ENCODE results near the gene RPS21.

RPS21 gene

DNA sequence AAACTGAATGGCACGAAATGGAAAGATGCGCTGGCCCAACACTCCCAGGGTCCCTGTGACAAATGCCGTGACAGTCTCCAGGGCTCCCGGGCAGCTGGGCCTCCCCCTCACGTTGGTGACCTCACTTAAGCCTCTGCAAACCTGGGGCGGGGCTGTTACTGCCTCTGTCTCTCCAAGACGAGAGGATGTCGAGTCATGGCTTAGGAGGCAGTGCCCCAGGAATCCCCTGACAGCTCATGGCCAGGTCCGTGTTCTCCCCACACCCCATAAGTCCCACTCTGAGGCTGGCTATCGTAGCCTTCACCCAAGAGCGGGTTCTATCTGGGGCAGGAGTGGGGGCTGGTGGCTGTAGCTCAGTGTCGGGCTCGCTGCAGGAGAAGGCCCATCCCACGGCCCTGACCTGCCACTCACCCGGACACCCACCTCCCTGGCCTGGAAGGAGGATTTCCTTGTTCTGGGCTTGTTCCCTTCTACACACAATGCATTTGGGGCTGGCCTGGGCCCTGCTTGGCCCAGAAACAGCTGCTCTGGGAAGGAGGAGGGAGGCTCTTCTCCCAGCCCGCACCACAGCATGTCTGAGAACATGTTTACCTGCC, 5.6 kb upstream of the RPS21 start:
- DNase-seq = no peak

- no peak for DNase-seq
Observed at GRCh38 chr20:62381842-62382241, 5.1 kb upstream of the RPS21 start.

DNA sequence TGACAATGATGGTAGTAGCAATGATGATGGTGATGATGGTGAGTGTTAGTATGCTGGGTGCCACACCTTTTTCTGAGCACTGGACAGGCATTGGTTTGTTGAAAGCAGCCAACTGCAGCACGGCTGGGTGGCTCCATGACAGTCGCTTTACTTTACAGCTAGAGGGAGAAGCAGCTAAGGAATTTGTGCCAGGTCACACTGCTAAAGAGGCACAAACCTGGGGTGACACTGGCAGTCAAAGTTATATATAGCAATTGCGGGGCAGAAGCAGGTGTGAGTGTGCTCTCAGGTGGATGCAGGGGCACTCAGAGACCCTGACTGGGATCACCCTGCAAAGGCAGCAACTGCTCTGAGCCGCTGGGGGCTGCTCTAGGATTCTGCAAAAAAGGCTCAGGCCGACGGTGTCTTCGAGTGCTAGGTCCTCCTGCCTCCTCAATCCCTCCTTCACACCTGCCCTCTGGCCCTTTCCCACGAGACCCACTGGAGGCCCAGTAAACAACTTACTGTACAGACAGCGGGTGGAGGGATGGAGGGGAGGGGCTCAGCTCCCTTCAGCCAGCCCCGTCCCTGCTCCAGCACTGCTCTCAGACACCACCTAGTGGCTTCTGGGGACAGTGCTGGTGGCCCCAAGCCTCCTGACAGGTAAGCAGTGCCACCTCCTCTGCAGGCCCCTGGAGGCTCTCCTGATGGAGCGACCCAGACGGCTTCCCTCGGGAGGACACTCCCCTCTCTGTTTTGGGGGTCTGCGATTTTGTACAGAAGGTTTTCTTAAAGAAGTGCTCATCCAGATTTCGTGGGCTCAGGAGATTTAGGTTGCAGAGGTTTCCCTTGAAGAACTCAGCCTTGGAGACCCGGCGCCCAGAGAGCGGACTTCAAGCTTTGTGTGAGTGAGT, 4.4 kb upstream of the RPS21 start:
- DNase-seq = no peak

GRCh38 chr20:62387219-62387913, 463 bp downstream of the RPS21 start:
- DNase-seq = no peak

- DNase-seq = no peak
Observed at GRCh38 chr20:62387933-62388635, 1.2 kb downstream of the RPS21 start.

- DNase-seq = no peak
Observed at GRCh38 chr20:62388839-62389600, 2.1 kb downstream of the RPS21 start.

GRCh38 chr20:62389601-62390087, 2.7 kb downstream of the RPS21 start:
- DNase-seq = no peak

DNA sequence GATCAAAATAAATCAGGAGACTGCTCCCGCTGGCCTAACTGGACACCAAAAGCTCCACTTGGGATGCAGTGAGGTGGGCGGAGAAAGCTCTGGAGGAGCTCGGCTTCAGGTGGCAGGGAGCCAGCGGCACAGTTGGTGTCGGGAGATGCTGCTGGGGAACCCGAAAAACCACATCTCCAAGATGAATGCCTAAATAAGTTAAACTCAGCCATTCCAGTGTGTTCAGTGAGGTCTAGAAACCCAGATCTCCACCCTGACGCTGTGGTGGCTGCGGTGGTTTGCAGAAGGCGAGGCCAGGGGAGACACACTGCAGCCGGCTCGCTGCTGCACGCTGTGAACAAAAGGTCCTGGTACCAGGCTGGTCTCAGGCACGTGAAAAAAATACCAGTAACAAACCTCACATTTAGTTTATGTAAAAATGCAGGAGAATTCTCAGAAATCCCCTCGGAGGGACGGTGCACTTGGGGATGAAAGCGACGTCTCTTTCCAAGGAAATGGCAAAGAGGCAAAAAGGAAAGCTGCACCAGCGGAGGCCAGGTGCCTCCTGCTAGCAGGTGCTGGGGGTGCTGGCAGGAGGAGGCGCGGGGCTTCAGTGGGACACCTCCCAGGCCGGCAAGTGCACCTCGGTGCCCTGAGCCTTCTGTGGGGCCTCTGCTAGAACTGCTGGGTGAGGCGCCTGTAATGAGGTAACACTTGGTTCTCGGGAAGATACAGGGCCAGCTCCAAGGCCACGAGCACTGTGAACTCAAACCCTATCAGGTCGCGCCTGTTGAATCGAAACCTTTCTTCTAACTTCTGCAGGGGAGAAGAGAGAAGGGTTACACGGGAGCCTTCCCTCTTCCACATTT, 3.6 kb downstream of the RPS21 start:
- DNase-seq = no peak

DNA sequence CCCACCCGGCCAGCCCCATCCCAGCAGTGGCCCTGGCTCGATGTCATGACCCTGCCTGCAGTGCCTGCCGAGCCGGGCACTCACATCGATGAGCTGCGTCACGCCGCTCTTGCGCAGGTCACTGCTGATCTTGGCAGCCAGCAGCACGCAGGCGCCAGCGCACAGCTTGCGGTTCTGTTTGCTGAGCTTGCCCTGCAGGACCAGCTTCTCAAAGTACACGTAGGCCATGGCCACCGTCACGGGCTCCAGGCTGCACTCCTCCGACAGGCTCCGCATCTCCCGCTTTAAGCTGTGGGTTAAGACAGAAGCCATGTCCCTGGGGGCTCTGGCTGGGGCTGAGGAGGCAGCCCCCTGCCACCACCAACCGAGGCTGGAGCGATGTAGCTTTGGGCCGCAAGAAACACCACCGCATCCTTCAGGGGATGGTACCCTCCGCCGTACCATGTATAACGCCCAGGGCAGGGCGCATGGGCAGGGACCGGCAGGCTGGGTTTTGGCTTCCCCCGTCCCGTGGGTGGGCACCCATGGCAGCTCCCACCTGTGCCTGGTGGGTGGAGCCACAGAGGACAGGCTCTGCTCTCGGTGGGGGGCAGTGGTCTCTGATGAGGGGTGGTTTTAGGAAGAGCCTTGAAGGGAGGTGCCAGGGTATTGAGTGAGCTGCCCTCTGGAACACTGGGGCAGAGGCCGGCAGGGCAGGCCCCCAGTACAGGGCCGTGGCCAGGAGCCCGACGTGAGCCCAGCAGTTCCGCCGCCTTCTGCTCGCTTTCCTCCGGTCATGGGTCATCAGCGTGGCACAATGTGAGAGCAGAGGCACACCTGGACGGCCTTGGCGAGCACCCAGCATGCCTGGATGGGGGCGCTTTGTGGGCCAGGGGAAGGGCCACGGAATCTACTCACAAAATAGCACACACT, 4.5 kb downstream of the RPS21 start:
- DNase-seq = no peak

- DNase-seq = no peak
Observed at GRCh38 chr20:62392077-62392418, 5.1 kb downstream of the RPS21 start.

DNA sequence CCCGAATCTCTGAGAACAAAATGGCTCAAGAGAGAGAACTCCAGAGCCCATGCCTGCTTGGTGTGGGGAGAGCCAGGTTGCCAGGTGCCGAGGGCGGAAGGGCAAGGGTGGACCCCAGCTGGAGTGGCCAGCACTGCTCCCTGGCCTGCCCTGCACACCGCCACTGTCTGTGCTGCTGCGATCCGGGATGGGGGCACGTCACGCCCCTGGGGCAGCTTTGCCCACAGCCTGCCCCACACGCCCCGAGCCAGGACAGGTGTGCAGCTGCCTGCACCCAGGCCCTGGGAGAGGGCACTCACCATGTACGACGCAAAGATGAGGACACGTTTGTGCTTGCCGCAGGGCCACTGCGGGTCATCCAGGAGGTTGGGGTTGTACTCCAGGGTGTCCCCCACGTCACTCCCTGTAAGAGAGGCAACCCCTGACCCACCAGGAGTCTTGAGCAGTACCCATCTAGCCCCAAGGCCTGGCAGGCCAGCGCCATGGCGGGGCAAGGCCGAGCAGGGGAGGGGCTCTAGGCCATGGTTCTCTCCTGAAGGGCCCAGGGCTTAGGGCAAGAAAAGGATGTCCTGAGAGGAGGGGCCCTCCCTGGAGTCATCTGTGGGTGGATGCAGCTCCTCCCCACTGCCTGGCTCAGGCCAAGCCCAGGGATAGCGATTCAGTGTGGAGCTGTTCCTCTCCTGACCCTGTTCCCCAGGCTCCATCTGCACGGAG, 5.9 kb downstream of the RPS21 start:
- DNase-seq = no peak

DNA sequence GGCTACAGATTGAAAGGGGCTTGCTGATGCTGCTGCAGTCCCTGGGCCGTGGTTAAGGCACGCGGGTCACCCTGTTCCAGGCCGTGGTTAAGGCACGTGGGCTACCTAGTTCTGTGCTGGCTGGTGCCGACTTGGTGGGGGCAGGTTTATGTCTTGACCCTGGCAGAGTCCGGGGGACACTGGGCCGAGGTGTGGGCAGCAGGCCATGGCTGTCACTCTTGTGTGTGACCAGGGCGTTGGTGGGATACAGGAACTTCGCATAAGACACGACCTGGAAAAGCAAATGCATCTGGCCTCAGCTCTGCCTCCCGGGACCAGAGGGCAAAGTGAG, 6.4 kb downstream of the RPS21 start:
- no peak for DNase-seq

DNA sequence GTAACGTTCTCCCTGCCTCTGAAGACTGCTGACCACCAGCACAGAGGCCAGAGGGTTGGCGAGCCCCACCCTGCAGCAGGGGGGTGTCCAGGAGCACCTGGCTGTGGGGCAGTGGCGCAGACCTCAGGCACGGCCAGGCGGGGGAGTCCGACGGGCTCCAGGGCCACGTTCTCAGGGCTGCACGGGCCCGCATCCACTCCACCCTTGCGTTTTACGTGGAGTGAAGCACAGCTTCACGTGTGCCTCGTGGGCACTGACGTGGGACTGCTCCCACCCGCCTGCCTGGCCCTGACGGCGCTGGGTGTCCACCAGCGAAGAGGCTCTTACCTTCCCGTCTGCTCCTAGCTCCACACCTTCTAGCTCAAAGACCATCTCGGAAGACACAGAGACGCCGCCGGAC, 6.9 kb downstream of the RPS21 start:
- DNase-seq = no peak

DNA sequence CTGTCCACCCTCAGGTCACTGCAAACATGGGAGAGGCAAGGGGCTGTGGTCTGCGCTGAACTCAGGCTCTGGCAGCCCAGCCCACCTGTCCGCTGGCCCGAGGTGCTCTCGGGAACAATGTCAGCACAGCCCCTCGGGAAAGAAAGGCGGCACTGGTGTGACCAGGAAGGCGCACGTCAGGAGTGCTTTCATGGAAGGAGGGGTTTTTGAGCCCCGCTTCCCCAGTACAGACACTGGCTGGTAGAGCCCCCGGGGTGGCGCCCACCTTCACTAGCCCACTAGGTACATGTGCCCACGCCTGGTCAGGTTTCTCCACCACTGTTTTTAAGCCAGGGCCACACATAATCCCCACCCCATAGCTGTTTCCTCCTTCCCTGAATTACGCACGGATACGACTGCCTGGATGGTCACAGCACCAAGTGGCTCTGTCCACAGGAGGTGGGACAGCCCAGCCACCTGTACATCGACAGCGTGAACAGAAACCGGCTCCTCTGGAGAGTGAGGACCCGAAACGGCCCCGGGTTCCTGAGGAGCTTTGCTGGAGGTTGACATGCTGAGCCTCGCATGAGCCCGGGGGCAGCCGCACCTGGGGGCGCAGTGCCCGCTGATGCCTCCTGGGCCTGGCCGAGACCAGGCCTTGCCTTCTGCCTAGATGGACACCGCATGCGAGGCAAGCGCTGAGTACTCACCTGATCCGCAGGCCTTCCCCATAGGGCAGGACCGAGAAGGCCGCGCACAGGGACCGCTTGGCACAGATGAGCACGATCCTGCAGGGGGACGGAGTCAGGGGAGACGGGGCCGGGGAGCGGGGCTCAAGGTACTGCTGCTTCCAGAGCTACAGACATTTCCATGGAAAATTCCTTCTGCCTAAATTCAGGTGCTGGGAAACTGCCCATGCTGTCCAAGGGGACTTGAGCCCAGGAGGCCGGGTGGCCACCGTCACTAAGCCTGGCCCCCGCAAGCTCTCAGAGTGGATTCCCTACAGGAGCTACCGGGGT, 7.6 kb downstream of the RPS21 start:
- no peak for DNase-seq

DNA sequence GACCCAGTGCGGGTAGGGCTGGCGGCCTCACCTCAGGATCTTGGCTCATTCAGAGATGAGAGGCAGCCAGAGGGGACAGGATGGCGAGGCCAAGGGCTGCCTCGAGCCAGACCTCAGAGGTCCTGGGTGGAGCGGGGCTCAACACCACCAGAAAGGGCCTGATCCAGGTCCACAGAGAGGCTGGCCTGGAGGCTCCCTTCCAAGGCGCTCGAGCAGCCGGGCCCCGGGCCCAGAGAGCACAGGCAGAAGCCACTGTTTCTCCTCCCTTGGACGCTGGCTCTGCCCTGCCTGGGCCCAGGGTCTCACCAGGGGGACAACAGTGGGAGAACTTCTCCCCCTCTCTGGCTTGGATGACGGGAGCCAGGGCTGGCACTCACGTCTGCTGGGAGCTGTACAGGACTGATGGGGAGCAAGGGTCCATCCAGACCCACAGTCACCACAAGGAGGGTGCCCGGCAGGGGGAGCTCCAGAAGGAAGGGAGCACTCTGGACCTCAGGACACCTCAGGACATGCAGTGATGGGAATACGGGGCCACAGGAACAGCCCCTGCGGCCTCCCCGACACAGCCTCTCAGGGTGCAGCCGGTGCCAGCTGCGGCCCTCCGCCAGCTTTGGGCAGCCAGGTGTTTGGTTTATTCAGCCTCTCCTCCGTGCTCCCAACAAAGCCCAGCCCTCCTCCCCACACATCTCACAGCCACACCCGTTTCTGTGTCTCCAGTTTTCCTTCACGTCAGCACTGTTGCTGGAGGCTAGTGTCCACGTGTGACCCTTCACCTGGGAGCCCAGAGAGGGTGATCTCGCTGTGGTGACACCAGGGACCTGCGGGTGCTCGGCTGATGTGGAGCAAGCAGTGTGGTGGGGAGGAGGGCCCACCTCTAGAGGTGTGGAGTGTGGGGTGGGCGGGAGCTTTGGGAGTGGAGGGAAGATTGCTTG, 8.7 kb downstream of the RPS21 start:
- DNase-seq = no peak

DNA sequence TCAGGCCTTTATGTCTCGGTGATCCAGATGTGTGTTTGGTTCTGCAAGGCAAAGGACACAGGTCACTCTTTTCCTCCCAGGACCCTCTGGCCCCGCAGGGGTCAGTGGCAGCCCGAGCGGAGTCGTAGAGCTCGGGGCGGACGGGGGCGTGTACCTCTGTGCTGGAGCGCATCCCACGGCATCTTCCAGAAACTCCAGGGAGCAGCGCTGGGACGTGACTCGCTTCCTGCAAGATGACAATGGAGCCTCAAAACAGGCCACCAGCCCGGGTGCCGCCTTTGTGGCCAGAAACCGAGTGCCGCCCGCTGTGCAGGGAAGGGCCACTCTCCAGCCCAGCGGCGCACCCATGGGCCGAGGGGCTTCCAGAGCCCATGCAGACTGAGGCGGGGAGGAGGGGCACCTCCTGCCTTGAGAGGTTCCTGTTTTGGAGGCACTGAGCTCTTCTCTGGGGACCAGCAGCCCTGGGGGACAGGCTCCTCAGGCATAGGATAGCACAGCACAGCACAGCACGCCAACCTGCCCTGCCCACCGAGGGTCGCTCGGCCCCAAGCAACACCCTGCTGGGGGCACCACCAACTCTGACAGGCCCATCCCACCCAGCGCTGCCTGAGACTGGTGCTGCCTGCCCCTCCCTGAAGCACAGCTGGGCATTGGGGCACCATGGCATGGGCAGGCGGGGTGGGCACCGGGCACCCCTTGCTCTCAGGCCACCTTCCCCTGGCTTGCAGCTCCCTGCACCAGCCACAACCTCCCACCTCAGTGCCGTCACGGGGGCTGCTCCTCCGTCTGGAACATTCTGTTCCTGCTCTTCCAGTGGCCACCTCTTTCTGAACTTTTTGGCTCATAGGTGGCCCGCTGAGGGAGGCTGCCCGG, 9.7 kb downstream of the RPS21 start:
- no peak for DNase-seq
